SK-N-SH (cell line): ENCODE data around the gene PBX1.

Experiments
- FOSL2 ChIP-seq: IDR thresholded peaks from 2 replicates; pipeline ENCODE4 v1.4.0; 2012; ENCODE audit warnings: low read depth, mild to moderate bottlenecking, moderate library complexity, borderline replicate concordance
- NRF1 ChIP-seq: IDR thresholded peaks from 2 replicates; pipeline ENCODE4 v1.6.1; 2012; ENCODE audit warnings: low read depth, mild to moderate bottlenecking, low read length
- TCF12 ChIP-seq: IDR thresholded peaks from 2 replicates; pipeline ENCODE4 v1.4.0; 2012
- ZBTB33 ChIP-seq: IDR thresholded peaks from 2 replicates; pipeline ENCODE4 v1.4.0; 2012; ENCODE audit warnings: low read depth, borderline replicate concordance
- TF ChIP-seq, protein P1 (sequence below): fragments of 200-600 bp; sonication (generic); IDR thresholded peaks from 2 replicates; pipeline ENCODE4 v1.6.1; 2017; ENCODE audit warnings: antibody characterized with exemption, mild to moderate bottlenecking, moderate library complexity

GRCh38 chr1:164645921-164646320 lies 86.9 kb downstream of the PBX1 start:
- TF ChIP-seq, protein P1, sequence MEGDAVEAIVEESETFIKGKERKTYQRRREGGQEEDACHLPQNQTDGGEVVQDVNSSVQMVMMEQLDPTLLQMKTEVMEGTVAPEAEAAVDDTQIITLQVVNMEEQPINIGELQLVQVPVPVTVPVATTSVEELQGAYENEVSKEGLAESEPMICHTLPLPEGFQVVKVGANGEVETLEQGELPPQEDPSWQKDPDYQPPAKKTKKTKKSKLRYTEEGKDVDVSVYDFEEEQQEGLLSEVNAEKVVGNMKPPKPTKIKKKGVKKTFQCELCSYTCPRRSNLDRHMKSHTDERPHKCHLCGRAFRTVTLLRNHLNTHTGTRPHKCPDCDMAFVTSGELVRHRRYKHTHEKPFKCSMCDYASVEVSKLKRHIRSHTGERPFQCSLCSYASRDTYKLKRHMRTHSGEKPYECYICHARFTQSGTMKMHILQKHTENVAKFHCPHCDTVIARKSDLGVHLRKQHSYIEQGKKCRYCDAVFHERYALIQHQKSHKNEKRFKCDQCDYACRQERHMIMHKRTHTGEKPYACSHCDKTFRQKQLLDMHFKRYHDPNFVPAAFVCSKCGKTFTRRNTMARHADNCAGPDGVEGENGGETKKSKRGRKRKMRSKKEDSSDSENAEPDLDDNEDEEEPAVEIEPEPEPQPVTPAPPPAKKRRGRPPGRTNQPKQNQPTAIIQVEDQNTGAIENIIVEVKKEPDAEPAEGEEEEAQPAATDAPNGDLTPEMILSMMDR, result no peak
- TF ChIP-seq TCF12 (no peak), ZBTB33 (no peak), FOSL2 (no peak), NRF1 (no peak)
